Central memory CD4-positive, alpha-beta T cell (primary cell): ENCODE results near the gene PHKG1.
"Not testable (repeated sequence)": the region's sequence is repeated elsewhere in the genome, so short reads cannot be mapped to it uniquely, and the experiment has no call there.

Source experiments
- DNase-seq: peaks from one replicate; pipeline ENCODE4 v3.0.0; 2022
- total RNA-seq, 3 experiments: gene quantifications; one replicate each; lab custom pipeline; 2026; lab: John Stamatoyannopoulos, UW

PHKG1 gene
- 2.4 to 11.4 (median 2.6) reads per million in 3 experiments for total RNA-seq

DNA sequence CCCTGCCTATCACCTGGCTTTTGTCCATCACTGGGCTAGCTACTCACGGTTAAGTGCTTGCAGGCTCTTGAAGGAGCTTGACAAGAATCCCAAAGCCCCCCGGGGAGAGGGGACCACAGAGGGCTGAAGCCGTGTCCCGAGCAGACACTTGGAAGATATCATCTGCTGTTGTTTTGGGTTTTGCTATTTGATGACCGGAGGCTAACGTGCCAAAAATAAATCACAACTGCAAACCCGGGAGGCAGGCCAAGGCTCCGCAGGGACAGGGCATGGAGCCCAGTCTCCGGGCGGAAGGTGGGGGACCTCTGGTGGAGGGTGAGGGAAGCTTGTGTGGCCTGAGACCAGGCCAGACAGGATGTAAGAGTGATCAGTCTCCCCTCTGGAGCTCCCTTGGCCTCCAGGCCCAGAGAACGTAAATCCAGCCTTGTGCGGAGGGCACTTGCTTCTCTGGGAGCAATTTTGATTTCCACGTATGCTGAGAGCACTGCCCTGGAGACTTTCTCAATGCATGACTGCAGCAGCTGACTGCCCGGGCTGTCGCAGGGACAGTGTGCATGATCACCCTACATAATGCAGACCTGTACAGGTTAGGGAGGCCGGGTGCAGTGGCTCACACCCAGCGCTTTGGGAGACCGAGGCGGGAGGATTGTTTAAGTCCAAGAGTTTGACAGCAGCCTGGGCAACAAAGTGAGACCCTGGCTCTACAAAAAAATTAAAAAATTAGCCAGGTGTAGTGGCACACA, at the start of gene PHKG1:
Gene PHKG1 (minus strand): TSS at position 164 of the 743 bp plus-strand sequence. CDS start 4,011 bp downstream, outside the sequence.
- DNase-seq = no peak

DNA sequence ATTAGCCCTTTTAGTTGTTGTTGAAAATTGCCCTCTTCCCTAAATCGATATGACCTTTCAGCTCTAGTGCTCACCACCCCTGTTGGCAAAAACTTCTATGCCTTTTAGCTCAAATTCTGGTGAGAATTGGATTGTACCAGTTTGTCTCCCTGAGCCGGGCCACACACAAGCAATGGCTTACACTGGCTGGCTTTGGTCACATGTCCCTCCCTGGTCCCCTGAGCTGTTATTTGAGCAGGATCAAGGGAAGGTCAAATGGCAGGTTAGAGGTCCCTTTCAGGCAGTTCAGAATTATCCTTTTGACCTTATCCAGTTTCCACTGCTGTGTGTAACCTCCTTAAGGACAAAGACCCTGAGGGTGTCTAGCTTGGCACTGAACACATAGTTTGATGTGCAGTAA, 38.3 kb upstream of the PHKG1 start:
- DNase-seq = not testable (repeated sequence)

DNA sequence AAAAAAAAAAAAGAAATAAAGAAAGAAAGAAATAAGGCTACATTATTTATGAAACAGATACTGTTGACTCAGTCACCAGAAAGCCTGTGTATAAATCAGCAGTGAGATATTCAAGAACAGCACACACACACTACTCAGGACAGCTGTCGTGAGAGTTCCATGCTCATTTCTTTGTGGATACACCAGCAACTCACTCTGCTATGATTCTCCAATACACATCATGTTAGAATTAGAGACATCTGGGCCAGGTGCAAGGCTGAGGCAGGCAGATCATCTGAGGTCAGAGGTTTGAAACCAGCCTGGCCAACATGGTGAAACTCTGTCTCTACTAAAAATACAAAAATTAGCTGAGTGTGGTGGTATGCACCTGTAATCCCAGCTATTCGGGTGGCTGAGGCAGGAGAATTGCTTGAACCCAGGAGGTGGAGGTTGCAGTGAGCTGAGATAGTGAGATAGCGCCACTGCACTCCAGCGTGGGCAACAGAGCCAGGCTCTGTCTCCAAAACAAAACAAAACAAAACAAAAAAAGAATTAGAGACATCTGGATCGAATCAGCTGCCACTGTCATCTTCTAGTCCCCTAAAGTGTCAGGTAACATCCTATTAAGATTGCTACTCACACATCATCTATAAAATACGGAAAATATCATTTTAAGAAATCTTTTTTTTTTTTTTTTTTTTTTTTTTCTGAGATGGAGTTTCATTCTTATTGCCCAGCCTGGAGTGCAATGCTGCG, 34.7 kb upstream of the PHKG1 start:
- DNase-seq = no peak

DNA sequence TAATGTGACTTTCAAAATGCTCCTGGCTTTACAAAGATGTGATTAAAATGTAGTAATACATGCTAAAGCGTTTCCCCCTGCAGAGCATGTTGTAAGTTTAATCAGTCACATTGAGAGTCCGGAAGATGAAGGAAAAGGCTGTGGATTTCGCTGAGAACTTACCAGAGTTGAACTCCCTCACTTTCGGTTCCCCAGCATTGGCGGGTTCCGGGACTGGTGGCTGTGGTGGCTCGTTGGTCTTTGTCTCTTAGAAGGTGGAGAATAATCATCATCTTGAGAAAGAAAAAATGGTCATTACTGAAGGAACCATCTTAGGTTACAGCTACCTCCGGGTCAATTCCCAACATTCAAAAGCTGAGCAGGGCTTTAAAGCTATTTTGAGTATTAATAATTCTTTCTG, 33.1 kb upstream of the PHKG1 start:
- no peak for DNase-seq

DNA sequence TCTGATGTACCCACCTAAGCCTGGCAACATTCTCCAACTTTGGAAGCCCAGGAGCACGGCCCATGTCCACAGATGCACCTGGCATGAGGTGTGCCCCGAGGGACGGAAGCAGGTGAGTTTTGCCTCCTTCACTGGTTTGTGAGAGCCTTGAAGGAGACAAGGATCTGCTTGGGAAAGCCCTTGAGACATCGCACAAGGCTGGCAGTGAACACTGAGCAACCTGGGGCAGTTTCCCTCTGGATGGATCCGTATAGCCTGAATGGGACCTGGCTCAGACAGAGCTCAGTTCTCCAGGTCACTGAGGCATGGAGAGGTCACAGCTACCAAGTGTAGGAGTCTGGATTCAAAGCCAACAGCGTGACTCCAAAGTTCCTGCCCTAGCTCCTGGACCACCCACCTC, 32.2 kb upstream of the PHKG1 start:
- no peak for DNase-seq

- no peak for DNase-seq
These were observed 28.7 kb upstream of the PHKG1 start for GRCh38 chr7:56121440-56121839.

DNA sequence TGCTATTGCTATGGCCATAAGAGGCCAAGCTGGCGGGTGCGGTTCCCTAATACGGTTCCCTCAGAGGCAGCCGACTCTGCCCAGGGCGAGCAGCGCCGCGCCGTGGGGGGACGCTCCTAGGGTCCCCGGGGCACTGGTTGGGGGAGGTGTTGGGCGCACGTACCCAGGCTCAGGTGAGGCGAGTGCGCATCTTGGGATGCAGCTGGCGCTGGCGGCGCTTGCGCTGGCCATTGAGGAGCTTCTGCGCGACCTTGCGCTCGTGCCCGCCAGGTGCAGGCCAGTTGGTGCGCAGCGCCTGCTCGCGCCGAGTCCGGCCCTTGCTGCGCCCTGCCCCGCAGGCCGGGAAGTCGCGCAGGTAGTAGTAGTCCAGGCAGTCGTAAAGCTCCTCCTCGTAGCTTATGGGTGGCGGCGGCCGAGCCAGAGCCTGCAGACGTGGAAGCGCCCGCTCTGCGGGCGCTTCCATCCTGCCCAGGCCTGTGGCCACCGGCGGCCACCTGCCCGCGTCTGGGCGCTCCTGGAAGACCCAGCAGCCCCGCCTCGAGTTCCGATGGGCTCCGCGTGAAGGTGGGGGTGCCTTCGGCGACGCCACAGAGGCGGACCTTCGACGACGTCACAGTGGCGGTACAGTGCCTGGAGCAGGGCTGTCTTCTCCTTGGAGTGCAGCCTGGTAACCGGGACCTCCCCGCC, 23.2 kb upstream of the PHKG1 start, which contains the start of gene NUPR2:
Gene NUPR2 (minus strand): TSS at position 566 of the 687 bp plus-strand sequence. CDS start 103 bp downstream, at position 463.
- DNase-seq = no peak

GRCh38 chr7:56112244-56112643, 19.5 kb upstream of the PHKG1 start:
- DNase-seq = not testable (repeated sequence)

GRCh38 chr7:56110611-56111010, 17.9 kb upstream of the PHKG1 start:
- DNase-seq = no peak

- DNase-seq = no peak
These were observed 15.2 kb upstream of the PHKG1 start for GRCh38 chr7:56107954-56108258.

GRCh38 chr7:56106108-56107073, 13.6 kb upstream of the PHKG1 start, which contains the start of gene CHCHD2:
Gene CHCHD2, minus strand, starts transcription at chr7:56106476. Its CDS starts 63 bp downstream, at chr7:56106413.
- DNase-seq = peak; percentile 95

DNA sequence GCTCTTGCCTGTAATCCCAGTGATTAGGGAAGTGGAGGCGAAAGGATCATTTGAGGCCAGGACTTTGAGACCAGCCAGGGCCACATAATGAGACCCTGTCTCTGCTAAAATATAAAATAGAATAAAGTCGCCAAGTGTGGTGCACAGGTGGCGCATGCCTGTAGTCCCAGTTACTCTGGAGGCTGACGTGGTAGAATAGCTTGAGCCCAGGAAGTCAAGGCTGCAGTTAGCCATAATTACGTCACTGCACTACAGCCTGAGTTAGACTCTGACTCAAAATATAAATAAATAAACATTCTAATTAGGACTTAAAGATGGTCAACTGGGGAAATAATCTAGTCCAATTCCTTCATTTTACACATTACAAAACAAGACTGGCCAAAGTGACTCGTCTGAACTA, 12.8 kb upstream of the PHKG1 start:
- DNase-seq = peak; percentile 39

- not testable (repeated sequence) for DNase-seq
These were observed 11.4 kb upstream of the PHKG1 start for GRCh38 chr7:56104138-56104537.

DNA sequence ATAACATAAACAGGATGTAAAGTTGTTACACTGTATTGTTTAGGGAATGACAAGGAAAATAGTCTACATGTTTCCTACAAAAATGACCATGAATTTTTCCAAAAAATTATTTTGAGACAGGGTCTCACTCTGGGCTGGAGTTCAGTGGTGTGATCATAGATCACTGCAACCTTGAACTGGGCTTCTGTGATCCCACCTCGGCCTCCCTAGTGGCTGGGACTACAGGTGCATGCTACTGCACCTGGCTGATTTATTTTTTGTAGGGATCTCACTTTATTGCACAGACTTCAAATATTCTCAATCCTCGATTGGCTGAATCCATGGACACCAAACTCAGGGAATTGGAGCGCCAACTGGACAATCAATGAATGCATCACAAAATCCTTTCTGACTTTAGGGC, 6.9 kb upstream of the PHKG1 start:
- no peak for DNase-seq

DNA sequence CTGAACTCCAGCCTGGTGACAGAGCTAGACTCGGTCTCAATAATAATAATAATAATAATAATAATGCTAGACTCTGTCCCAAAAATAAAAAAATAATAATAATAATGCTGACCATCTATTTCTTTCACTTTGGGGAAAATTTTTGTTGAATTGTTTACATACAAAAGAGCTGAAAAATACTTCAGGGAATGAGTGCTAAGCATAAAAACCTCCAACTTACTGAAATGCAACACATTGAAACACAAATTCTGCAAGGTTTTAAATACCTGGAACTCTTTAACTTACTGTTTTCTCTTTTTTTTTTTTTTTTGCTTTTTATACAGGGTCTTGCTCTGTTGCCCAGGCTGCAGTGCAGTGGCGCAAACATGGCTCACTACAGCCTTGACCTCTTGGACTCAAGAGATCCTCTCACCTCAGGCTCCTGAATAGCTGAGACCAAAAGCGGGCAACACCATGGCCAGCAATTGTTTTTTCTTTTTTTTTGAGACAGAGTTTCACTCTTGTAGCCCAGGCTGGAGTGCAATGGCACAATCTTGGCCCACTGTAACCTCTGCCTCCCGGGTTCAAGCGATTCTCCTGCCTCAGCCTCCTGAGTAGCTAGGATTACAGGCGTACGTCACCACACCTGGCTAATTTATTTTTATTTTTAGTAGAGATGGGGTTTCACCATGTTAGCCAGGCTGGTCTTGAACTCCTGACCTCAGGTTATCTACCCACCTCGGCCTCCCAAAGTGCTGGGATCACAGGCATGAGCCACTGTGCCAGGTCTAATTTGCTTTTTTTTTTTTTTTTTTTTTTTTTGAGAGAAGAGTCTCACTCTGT, 5.6 kb upstream of the PHKG1 start:
- not testable (repeated sequence) for DNase-seq

GRCh38 chr7:56097700-56098099, 4.9 kb upstream of the PHKG1 start:
- DNase-seq = no peak

DNA sequence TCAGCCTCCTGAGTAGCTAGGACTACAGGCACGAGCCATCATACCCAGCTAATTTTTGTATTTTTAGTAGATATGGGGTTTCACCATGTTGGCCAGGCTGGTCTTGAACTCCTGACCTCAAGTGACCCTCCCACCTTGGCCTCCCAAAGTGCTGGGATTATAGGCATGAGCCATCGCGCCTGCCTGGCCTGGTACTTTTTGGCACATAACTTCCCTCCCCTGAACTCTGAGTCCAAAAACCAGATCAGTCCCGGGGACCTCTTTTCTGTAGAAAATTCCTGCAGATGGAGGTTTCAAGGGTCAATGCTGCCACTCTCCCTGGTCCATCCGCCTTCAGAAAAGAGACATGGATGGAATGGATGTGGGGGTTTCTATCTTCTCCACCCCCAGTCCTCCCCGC, 364 bp downstream of the PHKG1 start:
- not testable (repeated sequence) for DNase-seq

DNA sequence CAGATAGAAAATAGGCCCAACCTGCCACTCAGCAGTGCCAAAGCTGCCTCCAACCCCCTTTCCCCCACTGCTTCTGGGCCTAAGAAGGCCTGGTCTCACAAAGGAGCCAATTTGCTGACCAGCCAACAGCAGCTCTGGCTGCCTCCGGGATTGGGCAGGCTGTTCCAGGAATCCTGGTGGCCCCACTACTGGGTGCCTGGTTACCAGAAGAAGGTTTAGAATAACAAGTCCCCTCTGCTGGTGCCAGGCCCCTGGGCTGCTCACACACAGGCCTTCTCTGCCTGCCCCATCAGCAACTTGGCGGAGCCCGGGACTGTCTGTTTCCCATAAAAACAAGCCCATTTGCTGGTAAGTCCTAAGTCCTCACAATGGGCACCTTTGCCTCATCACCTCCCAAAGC, 1.2 kb downstream of the PHKG1 start:
- DNase-seq = no peak

DNA sequence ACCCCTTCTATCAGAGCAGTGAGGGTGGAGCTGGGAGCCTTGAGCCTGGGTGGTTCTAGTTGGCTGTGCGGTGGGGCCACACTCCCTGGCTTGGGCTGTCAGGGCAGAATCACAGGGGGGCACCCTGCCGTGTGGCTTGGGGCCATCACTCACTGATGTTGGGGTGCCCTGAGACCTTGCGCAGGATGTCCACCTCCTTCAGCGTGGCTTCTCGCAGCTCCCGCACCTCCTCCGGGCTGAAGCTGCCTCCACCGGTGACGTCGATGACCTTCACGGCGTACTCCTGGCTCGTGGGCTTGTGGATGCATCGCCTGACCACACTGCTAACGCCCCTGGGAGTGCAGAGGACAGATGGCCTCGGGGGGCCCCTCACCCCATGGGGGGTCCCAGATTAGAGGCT, 5.3 kb downstream of the PHKG1 start:
- no peak for DNase-seq

DNA sequence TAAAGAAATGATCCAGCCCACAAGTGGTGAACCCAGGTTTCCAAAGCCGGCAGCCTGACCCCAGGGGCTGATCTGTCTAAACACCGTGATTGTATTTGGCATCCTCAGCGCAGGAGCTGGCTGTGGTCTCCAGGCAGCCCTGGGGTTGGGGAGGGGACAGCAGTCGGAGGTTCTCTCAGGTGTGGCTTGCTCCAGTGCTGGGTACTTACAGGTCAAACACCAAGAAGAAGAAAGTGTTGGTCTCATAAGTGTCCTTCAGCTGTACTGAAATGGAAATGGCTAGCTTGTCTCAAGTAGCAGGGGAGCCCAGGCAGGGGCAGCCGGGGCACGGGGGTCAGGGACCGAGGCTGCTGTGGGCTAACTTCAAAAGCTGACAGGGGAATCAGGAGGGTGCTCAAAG, 6.0 kb downstream of the PHKG1 start:
- DNase-seq = no peak

GRCh38 chr7:56083150-56083785, 9.5 kb downstream of the PHKG1 start:
- DNase-seq = no peak
